Measurements from ENCODE around the gene SHC3.

GRCh38 chr9:89044104-89044503 lies 134.5 kb downstream of the SHC3 start:
- TF ChIP-seq CTCF (IDR thresholded peaks at IDR 0.05) = no peak
- no peak for TF ChIP-seq ZFX (IDR thresholded peaks at IDR 0.05; ENCODE audit: borderline replicate concordance)

All from 22Rv1 (cell line).